Stimulated activated CD4-positive, alpha-beta T cell treated with anti-CD3 and anti-CD28 coated beads, Interleukin-15, amount 100 ng/mL, for 24 hours (primary cell): ENCODE measurements around the gene COQ10A.
A peak's percentile ranks its signal among the peaks of the same experiment; 100 is the strongest.
"Not testable (repeated sequence)": the region's sequence is repeated elsewhere in the genome, so short reads cannot be mapped to it uniquely, and the experiment has no call there.

Experiments used
- DNase-seq: peaks from one replicate; pipeline ENCODE4 v3.0.0-alpha.2; 2020

COQ10A gene

DNA sequence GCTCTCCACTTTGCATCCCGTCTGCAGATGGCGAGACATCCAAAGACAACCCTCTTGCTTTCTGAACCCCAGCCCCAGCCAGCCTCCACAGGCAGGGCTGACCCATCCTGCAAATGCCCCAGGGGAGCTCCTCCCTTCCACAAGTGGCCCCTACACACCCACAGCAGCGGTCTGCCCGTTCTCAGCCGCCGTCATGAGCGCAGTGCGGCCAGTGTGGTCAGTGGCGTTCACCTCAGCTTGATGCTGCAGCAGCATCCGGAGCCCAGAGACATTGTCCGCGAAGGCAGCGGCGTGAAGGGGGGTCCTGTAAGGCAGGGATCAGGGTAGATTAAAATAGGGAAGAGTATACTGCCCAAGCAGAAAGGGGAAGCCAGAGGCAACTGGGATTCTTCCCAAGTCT is 22.2 kb upstream of the COQ10A start:
- no peak for DNase-seq

DNA sequence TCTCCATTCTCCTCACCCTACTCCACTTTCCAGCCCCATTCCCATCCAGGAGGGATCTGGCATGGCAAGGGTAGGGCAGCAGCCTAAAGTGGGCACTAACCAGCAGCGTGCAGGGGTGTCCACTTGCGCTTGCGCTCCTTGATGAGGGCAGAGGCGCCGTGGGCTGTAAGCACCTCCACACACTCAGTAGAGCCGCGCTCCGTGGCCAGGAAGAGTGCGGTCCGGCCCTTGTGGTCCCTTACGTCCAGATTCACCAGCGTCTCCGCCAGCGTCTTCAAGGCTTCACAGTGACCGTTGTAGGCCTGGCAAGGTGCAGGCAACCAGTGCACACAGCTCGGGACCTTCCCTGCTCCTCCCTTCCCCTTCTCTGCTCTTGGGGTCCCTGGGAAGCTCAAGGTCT is 18.8 kb upstream of the COQ10A start:
- DNase-seq, result no peak

DNA sequence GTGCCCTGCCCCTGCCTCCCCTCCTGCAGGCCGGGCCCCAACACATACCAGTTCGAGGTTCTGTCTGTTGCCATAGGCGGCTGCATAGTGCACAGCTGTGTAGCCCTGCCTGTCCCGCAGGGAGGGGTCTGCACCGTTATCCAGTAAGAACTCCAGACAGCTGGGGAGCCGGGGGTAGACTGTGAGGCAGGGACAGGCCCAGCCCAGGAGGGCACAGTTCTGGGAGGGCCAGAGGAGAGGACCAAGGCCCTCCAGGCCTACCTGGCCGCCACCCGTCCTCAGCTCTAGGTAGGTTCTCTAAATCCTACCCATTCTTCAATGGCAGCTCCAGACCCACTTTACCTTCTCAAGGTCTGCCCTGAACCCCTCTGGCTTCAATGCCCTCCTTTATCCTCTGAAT is 18.0 kb upstream of the COQ10A start:
- DNase-seq, result no peak

DNA sequence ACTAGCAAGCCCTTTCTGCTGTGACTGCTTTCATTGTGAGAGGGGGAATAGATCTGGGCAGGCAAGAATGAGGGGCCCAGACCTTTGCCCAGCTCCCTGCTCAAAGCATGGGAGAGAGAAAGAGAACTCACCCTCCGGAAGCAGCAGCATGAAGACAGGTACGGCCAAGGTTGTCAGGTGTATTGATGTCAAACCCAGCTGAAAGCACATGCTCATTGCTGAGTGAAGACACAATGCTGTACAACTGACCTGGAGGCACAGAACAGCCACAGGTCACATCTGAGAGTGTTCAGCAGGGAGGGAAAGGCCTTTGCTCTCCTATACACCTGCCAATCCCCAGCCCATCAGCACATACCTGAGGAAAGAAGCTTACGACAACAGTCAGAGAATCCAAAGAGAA is 14.1 kb upstream of the COQ10A start:
- no peak for DNase-seq

DNA sequence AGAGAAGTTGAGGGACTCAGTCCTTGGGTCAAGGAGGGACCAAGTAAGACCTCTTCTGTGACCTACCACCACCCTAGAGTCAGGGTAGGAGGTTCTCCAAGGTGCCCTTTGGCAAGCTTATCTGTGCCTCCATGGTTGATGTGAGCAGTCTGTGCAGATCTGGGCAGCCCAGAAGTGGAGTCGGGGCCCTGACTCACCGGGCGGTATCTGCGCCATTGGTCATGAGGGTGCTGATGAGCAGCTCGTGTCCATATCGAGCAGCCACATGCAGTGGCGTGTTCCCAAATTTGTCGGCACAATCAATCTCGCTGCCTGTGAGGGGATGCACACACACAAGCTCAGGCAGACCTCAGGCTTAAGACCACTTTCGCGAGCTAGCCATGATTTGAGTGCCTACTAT is 13.7 kb upstream of the COQ10A start:
- no peak for DNase-seq

DNA sequence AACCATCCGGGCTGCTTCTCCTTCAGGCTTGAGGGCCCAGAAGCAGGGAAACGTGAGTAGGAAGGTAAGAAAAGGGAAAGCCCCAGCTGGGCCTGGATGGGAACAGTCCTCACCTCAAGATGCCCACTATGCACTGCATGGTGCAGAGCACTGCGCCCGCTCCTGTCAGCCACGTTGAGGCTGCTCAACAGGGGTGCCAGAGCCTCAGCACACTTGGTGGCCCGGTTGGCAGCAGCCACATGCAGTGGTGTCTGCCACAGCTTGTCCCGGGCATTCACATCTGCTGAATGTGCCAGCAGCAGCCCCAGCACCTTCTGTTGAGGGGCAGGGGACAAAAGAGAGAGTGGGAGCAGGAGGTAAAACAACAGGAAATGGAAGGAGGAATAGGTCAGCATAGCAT is 11.1 kb upstream of the COQ10A start:
- no peak for DNase-seq

DNA sequence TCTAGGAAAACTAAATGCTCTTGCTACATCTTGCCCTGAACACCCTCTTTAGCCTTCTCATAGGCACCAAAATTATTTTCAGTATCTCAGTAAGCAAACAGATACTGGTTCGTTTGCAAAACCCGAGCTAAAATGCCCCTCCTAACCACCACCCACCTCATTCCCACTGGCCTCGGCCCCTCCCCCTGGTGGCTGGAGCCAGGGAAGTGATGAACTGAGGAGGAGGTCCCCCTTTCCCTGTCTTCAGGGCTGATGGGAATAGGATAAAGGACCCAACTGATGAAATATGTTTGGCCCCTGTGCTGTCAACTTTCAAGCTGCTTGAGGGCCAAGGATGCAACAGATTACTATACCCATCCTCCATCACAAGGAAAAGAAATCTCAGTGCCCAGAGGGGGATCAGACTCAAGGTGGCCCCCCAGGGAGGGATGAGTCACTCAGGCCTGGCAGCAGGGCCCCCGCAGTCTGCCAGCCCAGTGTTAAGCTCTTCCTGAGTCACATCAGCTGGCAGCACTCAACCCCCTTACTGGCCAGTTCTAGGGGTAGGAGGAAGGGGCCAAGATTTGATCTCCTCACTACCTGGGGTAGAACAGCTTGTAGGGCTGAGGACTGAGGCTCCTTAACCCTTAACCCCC is 10.3 kb upstream of the COQ10A start:
- DNase-seq, result no peak

DNA sequence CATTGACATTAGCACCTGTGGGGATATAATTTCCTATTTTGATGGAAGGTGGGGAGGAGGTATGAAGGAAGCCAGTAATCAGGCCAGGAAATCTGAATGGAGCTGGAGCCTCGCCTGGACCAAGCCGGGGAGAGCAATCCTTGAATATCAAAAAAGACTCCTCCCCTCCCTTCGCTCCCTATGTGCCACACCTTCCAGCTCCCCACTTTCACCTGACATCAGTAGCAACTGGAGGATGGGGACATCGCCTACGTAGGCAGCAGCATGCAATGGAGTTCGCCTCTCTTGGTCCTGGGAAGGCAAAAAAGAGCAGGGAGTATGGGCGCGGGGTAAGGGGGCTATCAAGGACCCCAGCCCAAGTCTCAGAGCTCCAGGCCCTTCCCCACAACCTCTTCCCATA is 9.7 kb upstream of the COQ10A start:
- DNase-seq, result no peak

DNA sequence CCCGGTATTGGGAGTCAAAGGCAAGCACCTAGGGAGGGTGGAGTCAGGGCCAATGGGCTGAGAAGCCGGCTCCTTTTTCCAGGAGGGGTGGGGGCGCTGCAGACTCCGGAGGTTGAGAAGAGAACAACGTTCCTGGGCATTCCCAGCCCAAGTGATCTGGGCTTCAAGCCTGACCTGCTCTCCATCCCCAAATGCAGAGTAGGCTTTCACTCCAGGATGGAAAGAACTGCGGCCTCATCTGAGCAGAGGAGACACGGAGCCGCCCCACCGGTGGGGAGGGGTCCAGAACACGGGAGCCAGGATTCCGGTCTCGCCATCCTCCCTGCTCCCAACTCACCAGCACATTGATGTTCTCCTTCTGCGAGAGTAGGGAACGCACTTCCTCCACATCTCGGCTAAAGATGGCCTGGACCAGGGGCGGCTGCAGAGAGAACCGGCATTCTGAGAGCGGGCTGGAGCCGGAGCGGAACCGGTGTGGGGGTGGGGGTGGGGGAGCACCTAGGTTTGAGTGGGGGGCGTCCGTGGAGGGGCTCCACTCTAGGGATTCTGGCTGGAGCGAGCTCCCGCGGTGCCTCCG is 9.2 kb upstream of the COQ10A start:
- peak; percentile 38 for DNase-seq

DNA sequence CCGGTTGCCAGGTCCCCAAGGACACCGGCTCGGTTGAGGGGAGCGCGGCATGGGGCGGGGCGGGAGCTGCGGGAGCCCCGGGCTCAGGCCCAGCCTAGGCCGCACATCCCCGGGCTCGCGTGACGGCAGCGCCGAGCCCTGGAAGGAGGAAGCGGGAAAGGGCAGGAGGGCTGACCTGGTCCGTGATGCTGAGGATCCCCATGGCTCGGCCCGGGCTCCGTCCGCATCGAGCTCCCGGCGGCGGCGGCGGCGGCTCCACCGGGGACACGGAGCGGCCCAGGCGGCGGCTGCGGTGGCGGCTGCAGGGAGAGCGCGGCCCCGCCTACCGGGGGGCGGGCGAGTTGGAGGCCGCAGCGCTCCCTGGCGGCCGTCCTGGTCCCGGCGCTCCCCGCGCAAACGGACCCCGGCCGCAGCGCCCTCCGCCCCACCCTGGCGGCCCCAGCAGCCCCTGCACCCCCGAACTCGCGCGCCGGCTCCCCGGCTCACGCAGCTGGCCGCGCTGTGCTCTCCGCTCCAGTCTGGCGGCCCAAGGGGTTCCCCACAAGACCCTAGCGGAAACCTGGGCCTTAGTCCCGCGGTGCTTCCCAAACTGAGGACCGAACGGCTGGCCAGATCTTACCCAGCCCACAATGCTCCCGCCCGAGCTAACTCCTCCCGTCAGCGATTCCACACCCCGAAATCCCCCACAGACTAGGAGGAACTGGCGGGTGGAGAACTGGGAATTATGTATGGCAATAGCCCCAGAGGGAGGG is 8.5 kb upstream of the COQ10A start, which contains the start of gene ANKRD52:
TSS of gene ANKRD52 (minus strand) at position 317 of the 752 bp plus-strand sequence. CDS start at position 202, 115 bp downstream.
- DNase-seq, result peak; percentile 87

DNA sequence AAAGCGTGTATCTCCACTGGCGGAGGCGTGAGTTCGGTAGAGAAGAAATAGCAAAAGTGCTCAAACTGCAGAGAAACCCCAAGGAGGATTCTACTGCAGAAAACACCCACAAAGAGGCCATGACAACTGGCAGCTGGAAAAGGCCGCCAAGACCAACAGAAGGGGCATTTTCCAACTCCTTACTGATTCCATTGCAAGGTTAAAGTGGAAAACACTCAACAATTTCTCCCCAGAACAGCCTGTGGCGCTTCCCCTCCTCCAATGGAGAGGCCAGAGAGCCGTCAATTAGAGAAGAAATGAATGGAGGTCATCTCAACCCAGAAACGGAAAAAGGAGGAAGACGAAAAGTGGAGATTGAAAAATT is 7.9 kb upstream of the COQ10A start:
- no peak for DNase-seq

DNA sequence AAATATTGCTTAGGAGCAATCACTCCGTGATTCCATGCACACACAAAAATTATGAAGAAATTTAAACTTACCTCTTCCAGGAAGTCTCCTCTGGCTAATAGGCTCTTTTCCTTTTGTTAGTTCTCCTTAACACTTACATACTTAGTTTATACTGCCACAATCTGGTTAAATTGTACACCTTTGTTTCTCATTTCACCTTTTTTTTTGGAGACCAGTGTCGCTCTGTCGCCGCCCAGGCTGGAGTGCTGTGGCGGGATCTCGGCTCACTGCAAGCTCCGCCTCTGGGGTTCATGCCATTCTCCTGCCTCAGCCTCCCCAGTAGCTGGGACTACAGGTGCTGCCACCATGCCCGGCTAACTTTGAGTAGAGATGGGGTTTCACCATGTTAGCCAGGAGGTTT is 6.4 kb upstream of the COQ10A start:
- DNase-seq, result no peak

DNA sequence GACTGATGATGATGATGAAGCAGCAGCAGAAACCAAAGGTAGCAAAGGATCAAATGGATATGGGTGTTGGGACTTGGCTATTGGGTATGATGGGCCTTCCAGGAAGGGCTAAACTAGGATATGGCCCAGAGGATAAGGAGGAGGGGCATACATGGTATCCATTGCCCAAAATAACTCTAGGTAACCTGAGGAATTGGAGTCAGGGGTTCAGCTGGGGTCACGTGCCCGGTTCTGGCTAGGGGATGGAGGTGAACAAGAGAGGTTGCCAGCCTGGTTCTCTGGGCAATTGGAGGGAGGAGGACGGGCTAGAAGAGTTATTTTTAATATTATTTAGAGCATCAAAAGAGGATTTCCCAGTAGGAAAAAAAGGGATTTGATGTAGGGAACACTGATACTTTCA is 5.8 kb upstream of the COQ10A start:
- no peak for DNase-seq

DNA sequence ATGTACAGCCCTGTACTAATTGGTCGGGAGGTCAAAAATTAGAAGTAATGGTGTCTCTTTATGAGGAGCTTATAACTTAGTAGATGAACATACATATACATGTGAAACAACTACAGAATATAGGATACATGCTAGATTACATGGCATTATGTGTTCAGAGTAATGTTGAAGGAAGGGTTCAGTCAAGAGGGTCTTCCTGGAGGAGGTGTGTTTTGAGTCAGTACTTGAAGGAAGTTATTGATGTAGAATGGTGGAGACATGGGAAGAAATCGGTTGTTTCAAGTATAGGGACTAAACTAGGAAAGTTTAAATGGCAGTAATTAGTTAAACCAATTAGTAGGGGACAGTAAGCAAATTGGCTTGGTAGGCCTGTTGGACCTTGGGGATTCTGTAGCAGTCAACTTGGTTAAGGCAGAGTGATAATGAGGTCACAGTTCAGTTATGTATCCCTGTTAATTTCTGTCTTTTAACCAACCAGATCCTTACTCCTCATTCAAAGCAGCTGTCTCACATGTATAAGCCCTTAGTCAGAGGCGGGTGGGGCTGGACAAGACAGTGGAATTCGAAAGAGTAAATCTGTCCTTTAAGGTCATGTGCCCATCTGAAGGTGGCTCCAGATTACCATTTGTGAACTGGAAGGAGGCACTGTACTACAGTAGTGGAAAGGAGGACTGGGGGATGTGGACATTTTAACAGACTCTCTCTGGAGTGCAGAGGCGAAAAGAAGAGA is 5.1 kb upstream of the COQ10A start:
- no peak for DNase-seq

DNA sequence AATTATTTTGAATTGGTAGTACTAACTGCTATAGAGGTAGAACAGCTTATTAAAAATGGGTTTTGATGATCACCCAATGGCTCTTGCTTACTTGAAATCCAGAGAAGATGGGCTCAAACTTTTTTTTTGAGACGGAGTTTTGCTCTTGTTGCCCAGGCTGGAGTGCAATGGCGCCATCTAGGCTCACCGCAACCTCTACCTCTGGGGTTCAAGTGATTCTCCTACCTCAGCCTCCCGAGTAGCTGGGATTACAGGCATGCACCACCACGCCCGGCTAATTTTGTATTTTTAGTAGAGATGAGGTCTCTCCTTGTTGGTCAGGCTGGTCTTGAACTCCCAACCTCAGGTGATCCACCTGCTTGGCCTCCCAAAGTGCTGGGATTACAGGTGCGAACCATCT is 3.8 kb upstream of the COQ10A start:
- DNase-seq, result peak; percentile 24

DNA sequence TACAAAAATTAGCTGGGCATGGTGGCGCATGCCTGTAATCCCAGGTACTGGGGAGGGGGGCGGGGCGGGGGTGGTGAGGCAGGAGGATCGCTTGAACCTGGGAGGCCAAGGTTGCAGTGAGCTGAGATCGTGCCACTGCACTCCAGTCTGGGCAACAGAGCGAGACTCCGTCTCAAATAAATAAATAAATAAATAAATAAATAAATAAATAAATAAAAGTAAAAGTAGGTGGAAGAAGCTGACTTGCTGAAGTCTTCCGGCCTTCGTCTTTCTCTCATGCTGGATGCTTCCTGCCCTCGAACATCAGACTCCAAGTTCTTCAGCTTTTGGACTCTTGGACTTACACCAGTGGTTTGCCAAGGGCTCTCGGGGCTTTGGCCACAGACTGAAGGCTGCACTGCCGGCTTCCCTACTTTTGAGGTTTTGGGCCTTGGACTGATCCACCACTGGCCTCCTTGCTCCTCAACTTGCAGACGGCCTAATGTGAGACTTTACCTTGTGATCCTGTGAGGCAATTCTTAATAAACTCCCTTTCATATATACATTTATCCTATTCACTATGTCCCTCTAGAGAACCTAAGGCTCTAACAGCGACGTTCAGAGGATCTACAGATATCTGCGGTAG is 562 bp upstream of the COQ10A start:
- DNase-seq, result not testable (repeated sequence)

DNA sequence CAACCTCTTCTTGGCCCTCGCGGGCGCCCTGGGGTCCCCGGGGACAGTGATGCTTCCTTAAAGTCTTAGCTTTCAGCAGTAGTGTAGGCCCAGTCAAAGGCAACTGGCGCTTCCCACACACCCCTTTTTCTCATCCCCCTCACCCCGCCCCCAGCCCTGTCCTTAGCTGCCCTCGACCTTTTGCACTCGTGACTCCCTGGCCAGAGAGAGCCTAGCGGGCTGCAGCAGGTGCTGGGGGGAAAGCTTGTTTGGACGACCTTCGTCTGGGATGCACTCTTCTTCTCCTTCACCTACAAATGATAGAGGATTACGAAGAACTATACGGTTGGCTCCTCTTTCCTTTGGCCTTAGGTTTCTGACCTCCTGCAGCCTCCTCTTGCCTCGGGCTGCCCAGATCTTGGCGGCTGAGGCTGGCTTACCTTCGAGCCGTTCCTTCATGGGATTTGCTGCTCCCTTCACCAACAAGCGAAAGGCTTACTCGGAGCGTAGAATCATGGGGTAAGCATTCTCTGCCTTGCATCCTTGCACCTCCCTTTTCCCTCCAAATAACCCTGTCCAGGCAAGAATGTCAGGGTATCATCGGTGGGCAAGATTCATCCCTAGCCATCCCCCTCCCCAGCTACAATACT is 815 bp downstream of the COQ10A start:
- no peak for DNase-seq

DNA sequence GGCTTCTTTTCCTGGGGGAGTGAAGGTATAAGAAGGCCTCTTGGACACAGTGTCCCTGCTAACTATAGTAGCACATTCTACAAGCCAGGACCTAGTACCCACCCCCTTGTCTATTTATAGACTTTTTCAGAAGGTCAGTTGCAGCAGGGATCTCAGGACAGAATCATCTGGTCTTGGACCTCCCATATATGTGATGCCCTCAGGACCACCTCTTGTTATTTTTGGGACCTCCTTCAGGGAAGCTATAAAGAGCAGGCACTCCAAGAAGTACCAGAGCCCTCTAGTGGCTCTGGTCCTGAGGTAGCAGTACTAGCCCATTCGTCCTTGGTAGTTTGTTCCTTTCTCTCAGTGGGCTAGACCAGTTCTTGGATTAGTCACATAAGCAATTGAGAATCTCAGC is 4.3 kb downstream of the COQ10A start:
- DNase-seq, result no peak

DNA sequence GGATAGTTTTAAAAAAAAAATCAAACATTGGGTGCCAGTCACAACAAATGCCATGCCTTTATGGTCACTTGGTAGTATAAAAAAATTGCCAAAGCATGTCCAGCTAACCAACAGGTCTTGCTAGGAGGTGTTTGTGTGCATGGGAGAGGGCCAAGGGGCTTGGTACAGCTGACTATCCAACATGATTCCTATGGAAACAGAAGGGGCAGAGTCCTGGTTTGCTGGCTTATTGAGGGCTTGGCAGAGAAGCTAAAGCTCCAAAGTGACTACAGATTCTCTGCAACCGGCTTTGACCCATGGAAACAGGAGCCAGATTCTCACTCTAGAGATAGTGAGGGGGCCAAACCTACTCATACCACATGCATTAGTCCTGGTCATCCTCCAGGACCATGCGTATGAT is 5.7 kb downstream of the COQ10A start:
- not testable (repeated sequence) for DNase-seq

DNA sequence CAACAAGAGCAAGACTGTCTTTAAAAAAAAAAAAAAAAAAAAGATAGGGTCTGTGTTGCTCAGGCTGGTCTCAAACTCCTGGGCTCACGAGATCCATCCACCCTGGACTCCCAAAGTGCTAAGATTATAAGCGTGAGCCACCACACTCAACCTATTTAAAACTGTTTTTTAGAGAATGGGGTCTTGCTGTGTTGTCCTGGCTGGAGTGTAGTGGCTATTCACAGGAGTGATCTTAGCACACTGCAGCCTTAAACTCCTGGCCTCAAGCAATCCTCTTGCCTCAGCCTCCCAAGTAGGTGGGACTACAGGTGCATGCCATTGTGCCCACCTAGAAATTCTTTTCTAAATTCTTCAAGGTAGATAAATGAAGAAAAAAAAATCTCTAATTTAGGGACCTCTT is 7.6 kb downstream of the COQ10A start:
- DNase-seq, result no peak

DNA sequence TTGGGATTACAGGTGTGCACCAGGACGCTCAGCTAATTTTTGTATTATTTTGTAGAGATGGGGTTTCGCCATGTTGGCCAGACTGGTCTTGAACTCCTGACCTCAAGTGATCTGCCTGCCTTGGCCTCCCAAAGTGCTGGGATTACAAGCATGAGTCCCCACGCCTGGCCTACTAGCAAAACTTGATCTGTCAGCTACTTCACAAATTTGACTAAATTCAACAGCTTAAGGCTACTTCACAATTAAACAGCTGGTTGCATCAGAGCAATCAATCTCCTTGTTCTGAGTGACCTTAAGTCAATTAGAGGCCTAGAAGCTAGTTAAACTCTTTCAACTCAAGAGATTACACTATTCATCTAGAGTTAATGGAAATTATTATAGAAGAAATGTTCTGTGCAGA is 12.2 kb downstream of the COQ10A start:
- DNase-seq, result no peak

DNA sequence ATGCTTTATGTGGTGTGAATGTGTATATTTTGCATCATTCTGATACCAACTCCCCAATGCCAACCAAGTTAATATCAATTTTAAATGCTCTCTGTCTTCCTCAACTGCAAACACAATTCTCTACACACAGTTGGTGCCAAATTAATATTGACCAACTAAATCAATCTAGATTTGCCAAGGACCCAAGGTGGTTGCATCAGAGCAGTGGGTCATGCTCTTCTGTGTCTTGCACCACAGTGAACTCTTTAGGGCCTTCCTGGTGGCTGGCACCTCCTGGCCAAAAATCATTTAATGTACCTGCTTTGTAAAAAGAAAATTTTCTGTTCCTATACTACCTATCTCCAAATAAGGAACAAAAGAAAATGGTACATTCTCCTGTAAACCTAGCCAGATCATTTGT is 14.1 kb downstream of the COQ10A start:
- no peak for DNase-seq

DNA sequence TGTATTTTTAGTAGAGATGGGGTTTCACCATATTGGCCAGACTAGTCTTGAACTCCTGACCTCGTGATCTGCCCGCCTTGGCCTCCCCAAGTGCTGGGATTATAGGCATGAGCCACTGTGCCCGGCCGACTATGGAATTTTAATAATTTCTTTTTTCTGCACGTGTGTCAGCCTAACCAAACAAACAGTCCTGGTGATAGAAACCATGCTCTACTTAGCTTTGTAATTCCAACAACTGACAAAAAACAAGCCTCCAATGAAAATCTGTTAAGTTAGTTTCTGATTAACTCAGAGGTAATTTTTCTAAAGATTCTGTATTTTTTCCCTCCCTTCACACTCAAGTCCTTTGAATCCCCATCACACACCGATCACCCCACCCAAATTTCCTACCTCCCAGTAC is 15.3 kb downstream of the COQ10A start:
- DNase-seq, result no peak
